Measurements from ENCODE around the gene PAFAH1B1.

GRCh38 chr17:2722611-2723010, 129.2 kb downstream of the PAFAH1B1 start:
- TF ChIP-seq, protein P1, sequence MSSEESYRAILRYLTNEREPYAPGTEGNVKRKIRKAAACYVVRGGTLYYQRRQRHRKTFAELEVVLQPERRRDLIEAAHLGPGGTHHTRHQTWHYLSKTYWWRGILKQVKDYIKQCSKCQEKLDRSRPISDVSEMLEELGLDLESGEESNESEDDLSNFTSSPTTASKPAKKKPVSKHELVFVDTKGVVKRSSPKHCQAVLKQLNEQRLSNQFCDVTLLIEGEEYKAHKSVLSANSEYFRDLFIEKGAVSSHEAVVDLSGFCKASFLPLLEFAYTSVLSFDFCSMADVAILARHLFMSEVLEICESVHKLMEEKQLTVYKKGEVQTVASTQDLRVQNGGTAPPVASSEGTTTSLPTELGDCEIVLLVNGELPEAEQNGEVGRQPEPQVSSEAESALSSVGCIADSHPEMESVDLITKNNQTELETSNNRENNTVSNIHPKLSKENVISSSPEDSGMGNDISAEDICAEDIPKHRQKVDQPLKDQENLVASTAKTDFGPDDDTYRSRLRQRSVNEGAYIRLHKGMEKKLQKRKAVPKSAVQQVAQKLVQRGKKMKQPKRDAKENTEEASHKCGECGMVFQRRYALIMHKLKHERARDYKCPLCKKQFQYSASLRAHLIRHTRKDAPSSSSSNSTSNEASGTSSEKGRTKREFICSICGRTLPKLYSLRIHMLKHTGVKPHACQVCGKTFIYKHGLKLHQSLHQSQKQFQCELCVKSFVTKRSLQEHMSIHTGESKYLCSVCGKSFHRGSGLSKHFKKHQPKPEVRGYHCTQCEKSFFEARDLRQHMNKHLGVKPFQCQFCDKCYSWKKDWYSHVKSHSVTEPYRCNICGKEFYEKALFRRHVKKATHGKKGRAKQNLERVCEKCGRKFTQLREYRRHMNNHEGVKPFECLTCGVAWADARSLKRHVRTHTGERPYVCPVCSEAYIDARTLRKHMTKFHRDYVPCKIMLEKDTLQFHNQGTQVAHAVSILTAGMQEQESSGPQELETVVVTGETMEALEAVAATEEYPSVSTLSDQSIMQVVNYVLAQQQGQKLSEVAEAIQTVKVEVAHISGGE (tag by site-specific recombination; conservative IDR thresholded peaks at IDR 0.05; ENCODE audit: low read depth), result no peak
- TF ChIP-seq ZNF747 (tag by site-specific recombination; IDR thresholded peaks at IDR 0.05) (no peak), CTCF (tag by site-specific recombination; IDR thresholded peaks at IDR 0.05) (no peak), ZBTB21 (tag by site-specific recombination; IDR thresholded peaks at IDR 0.05) (no peak), ZNF138 (tag by site-specific recombination; IDR thresholded peaks at IDR 0.05; ENCODE audit: borderline replicate concordance) (no peak), SP2 (tag by site-specific recombination; IDR thresholded peaks at IDR 0.05) (no peak), KLF7 (tag by site-specific recombination; IDR thresholded peaks at IDR 0.05; ENCODE audit: borderline replicate concordance) (no peak), GLIS2 (tag by site-specific recombination; IDR thresholded peaks at IDR 0.05) (no peak), SP7 (tag by site-specific recombination; IDR thresholded peaks at IDR 0.05) (no peak), ZNF146 (tag by site-specific recombination; IDR thresholded peaks at IDR 0.05) (no peak), ELK4 (IDR thresholded peaks at IDR 0.05; ENCODE audit: borderline replicate concordance, low read depth, low read length) (no peak), ZNF19 (tag by site-specific recombination; IDR thresholded peaks at IDR 0.05; ENCODE audit: low read depth) (no peak)

Data from HEK293 (cell line).